Nucleus accumbens (tissue), 56 donors: ENCODE results near the gene NF1.
"Not testable (repeated sequence)": the region's sequence is repeated elsewhere in the genome, so short reads cannot be mapped to it uniquely, and the experiment has no call there.

Experiments used
- DNase-seq, 56 donors: peaks; one replicate each; lab custom pipeline; 2025; lab: John Stamatoyannopoulos, UW

The NF1 gene

GRCh38 chr17:31320241-31320640 lies 225.5 kb downstream of the NF1 start:
- no peak for DNase-seq

- peak in 3 of 56 donors; percentile 2 to 12 (median 6) for DNase-seq
Observed at GRCh38 chr17:31320791-31321190, 226.0 kb downstream of the NF1 start.

- peak in 39 of 56 donors; percentile 3 to 66 (median 30) for DNase-seq
Observed at GRCh38 chr17:31321481-31321880, 226.7 kb downstream of the NF1 start, which contains the start of gene EVI2A. Gene EVI2A (minus strand): TSS chr17:31321622. CDS start chr17:31319013, 2,609 bp downstream.

GRCh38 chr17:31321966-31322365 lies 227.2 kb downstream of the NF1 start:
- DNase-seq, result peak in 1 of 56 donors; percentile 3

GRCh38 chr17:31323551-31323950 lies 228.8 kb downstream of the NF1 start:
- no peak for DNase-seq

GRCh38 chr17:31327534-31328159 lies 232.9 kb downstream of the NF1 start:
- no peak for DNase-seq

- no peak for DNase-seq
Observed at GRCh38 chr17:31328160-31328535, 233.4 kb downstream of the NF1 start.

- no peak for DNase-seq
Observed at GRCh38 chr17:31329221-31329620, 234.4 kb downstream of the NF1 start.

- DNase-seq, result peak in 1 of 56 donors; percentile 29
Observed at GRCh38 chr17:31339906-31340661, 245.3 kb downstream of the NF1 start.

GRCh38 chr17:31345191-31345747 lies 250.5 kb downstream of the NF1 start:
- DNase-seq, result not testable (repeated sequence)

- DNase-seq, result no peak
Observed at GRCh38 chr17:31349454-31349853, 254.7 kb downstream of the NF1 start.

- no peak for DNase-seq
Observed at GRCh38 chr17:31355935-31356334, 261.2 kb downstream of the NF1 start.

- DNase-seq, result no peak
Observed at GRCh38 chr17:31357091-31357490, 262.3 kb downstream of the NF1 start.

- DNase-seq, result no peak
Observed at GRCh38 chr17:31357839-31358394, 263.1 kb downstream of the NF1 start.

GRCh38 chr17:31364012-31364411 lies 269.2 kb downstream of the NF1 start:
- no peak for DNase-seq

GRCh38 chr17:31366088-31366487 lies 271.3 kb downstream of the NF1 start:
- no peak for DNase-seq

GRCh38 chr17:31369266-31369665 lies 274.5 kb downstream of the NF1 start:
- no peak for DNase-seq

- no peak for DNase-seq
Observed at GRCh38 chr17:31371511-31372097, 276.8 kb downstream of the NF1 start.

GRCh38 chr17:31373150-31374093 lies 278.6 kb downstream of the NF1 start:
- peak in 5 of 56 donors; percentile 11 to 38 (median 28) for DNase-seq

- no peak for DNase-seq
Observed at GRCh38 chr17:31374094-31374447, 279.3 kb downstream of the NF1 start.
